H9 (cell line): ENCODE data around the gene IPO9. TPM values are rescaled to one million over a fixed set of nuclear protein-coding genes. Genes with fewer than 3 reads are reported as not detected.

ENCODE experiments used
- DNase-seq: peaks from one replicate; pipeline ENCODE4 v3.0.0-alpha.2; 2017
- H2AFZ ChIP-seq: one replicate; pipeline ENCODE4 v1.6.1; 2013; ENCODE audit warnings: mild to moderate bottlenecking, low read length, control low read depth, moderate library complexity
- H2AK5ac ChIP-seq: 2 replicates; pipeline ENCODE4 v1.6.1; 2013; ENCODE audit warnings: low read length, control low read depth, mixed read lengths; ENCODE audit not compliant: insufficient read length
- H2BK120ac ChIP-seq: one replicate; pipeline ENCODE4 v1.6.1; 2013; ENCODE audit warnings: low read depth, mild to moderate bottlenecking, low read length, control low read depth, inconsistent platforms; ENCODE audit not compliant: poor library complexity, severe bottlenecking
- H2BK12ac ChIP-seq: 2 replicates; pipeline ENCODE4 v1.6.1; 2013; ENCODE audit warnings: low read length, control low read depth, mixed read lengths, low read depth; ENCODE audit not compliant: insufficient read length
- H2BK15ac ChIP-seq: 2 replicates; pipeline ENCODE4 v1.6.1; 2013; ENCODE audit warnings: low read depth, low read length, control low read depth
- H2BK20ac ChIP-seq: one replicate; pipeline ENCODE4 v1.6.1; 2013; ENCODE audit warnings: low read depth, mild to moderate bottlenecking, low read length, control low read depth, inconsistent platforms; ENCODE audit not compliant: poor library complexity, severe bottlenecking
- H2BK5ac ChIP-seq: 2 replicates; pipeline ENCODE4 v1.6.1; 2013; ENCODE audit warnings: low read length, control low read depth, mixed read lengths; ENCODE audit not compliant: insufficient read length
- H3K14ac ChIP-seq: 2 replicates; pipeline ENCODE4 v1.6.1; 2013; ENCODE audit warnings: low read length, control low read depth; ENCODE audit not compliant: insufficient read depth
- H3K18ac ChIP-seq: 2 replicates; pipeline ENCODE4 v1.6.1; 2013; ENCODE audit warnings: low read depth, mild to moderate bottlenecking, mixed read lengths, low read length, control low read depth; ENCODE audit not compliant: insufficient read length
- H3K23ac ChIP-seq: 2 replicates; pipeline ENCODE4 v1.6.1; 2013; ENCODE audit warnings: low read length, control low read depth, mixed read lengths, low read depth; ENCODE audit not compliant: insufficient read length
- H3K23me2 ChIP-seq: 2 replicates; pipeline ENCODE4 v1.6.1; 2013; ENCODE audit warnings: low read depth, mild to moderate bottlenecking, mixed read lengths, low read length, control low read depth; ENCODE audit not compliant: insufficient read length, poor library complexity, severe bottlenecking
- H3K27ac ChIP-seq: 2 replicates; pipeline ENCODE4 v1.5.1; 2013; ENCODE audit warnings: low read length, control low read depth, mixed read lengths, low read depth; ENCODE audit not compliant: insufficient read length
- H3K27me3 ChIP-seq: 2 replicates; pipeline ENCODE4 v1.6.1; 2013; ENCODE audit warnings: low read length, control low read depth, inconsistent platforms; ENCODE audit not compliant: insufficient read depth
- H3K4ac ChIP-seq: 2 replicates; pipeline ENCODE4 v1.6.1; 2013; ENCODE audit warnings: low read depth, mild to moderate bottlenecking, control low read depth, inconsistent platforms, low read length, moderate library complexity
- H3K4me1 ChIP-seq: 2 replicates; pipeline ENCODE4 v1.6.1; 2013; ENCODE audit warnings: low read length, control low read depth, inconsistent platforms; ENCODE audit not compliant: insufficient read depth
- H3K4me2 ChIP-seq: 2 replicates; pipeline ENCODE4 v1.6.1; 2013; ENCODE audit warnings: low read length, control low read depth, mixed read lengths; ENCODE audit not compliant: insufficient read length, insufficient read depth
- H3K56ac ChIP-seq: 2 replicates; pipeline ENCODE4 v1.6.1; 2013; ENCODE audit warnings: low read depth, mild to moderate bottlenecking, mixed read lengths, low read length, control low read depth; ENCODE audit not compliant: insufficient read length
- H3K79me1 ChIP-seq: 2 replicates; pipeline ENCODE4 v1.6.1; 2013; ENCODE audit warnings: low read depth, mild to moderate bottlenecking, moderate library complexity, low read length, control low read depth, inconsistent platforms; ENCODE audit not compliant: insufficient read depth, poor library complexity, severe bottlenecking
- H3K79me2 ChIP-seq: 2 replicates; pipeline ENCODE4 v1.6.1; 2013; ENCODE audit warnings: low read length, control low read depth, inconsistent platforms; ENCODE audit not compliant: insufficient read depth
- H3K9ac ChIP-seq: 2 replicates; pipeline ENCODE4 v1.6.1; 2013; ENCODE audit warnings: low read length, control low read depth, mixed read lengths; ENCODE audit not compliant: insufficient read length; ENCODE audit errors: extremely low read depth
- H3K9me3 ChIP-seq: one replicate; pipeline ENCODE4 v1.6.1; 2013; ENCODE audit warnings: low read depth, low read length, inconsistent platforms; ENCODE audit not compliant: control insufficient read depth
- H3T11ph ChIP-seq: one replicate; pipeline ENCODE4 v1.6.1; 2013; ENCODE audit warnings: mild to moderate bottlenecking, low read length, control low read depth, inconsistent platforms
- H4K20me1 ChIP-seq: one replicate; pipeline ENCODE4 v1.6.1; 2013; ENCODE audit not compliant: control insufficient read depth, insufficient read length, insufficient read depth
- H4K5ac ChIP-seq: 2 replicates; pipeline ENCODE4 v1.6.1; 2013; ENCODE audit warnings: low read depth, mild to moderate bottlenecking, mixed read lengths, low read length, control low read depth; ENCODE audit not compliant: insufficient read length
- H4K8ac ChIP-seq: replicated peaks from 2 replicates; pipeline ENCODE4 v1.6.1; 2013; ENCODE audit warnings: low read length, control low read depth, mixed read lengths, low read depth; ENCODE audit not compliant: insufficient read length
- H4K91ac ChIP-seq: 2 replicates; pipeline ENCODE4 v1.6.1; 2013; ENCODE audit warnings: low read depth, mild to moderate bottlenecking, moderate library complexity, mixed read lengths, low read length, control low read depth; ENCODE audit not compliant: insufficient read length
- H3K27ac Mint-ChIP-seq, 3 experiments: 2 replicates in 2 of 3; 3 replicates in 1 of 3; pipeline ENCODE4 v1.8.0; 2020 to 2021; ENCODE audit warnings: mixed read lengths in 3 of 3, mild to moderate bottlenecking in 1 of 3, moderate library complexity in 1 of 3
- H3K27me3 Mint-ChIP-seq: 2 replicates; pipeline ENCODE4 v1.8.0; 2021; ENCODE audit warnings: low read depth, mild to moderate bottlenecking, moderate library complexity, mixed read lengths
- H3K36me3 Mint-ChIP-seq, 3 experiments: 2 replicates in 2 of 3; 3 replicates in 1 of 3; pipeline ENCODE4 v1.8.0; 2020 to 2021; ENCODE audit warnings: low read depth in 3 of 3, mixed read lengths in 3 of 3; ENCODE audit not compliant: insufficient read depth in 1 of 3
- H3K4me1 Mint-ChIP-seq, 2 experiments: 2 replicates each; pipeline ENCODE4 v1.8.0; 2020; ENCODE audit warnings: mixed read lengths in 2 of 2
- H3K4me3 Mint-ChIP-seq, 2 experiments: 2 replicates in 1 of 2; 3 replicates in 1 of 2; pipeline ENCODE4 v1.8.0; 2020 to 2021; ENCODE audit warnings: mild to moderate bottlenecking in 2 of 2, mixed read lengths in 2 of 2, moderate library complexity in 1 of 2
- H3K9me3 Mint-ChIP-seq, 2 experiments: 2 replicates in 1 of 2; 3 replicates in 1 of 2; pipeline ENCODE4 v1.8.0; 2020; ENCODE audit warnings: mild to moderate bottlenecking in 2 of 2, mixed read lengths in 2 of 2, moderate library complexity in 1 of 2
- WGBS: extraction: QIAGEN DNeasy Blood & Tissue Kit; methylation state at CpG from one replicate; pipeline ENCODE4 v1.1.7; 2013; ENCODE audit warnings: missing lambda C conversion rate, low lambda C conversion rate, mixed read lengths; ENCODE audit not compliant: insufficient read length; ENCODE audit errors: extremely low coverage; 5-methylcytosine and 5-hydroxymethylcytosine counted together
- total RNA-seq: library from RNA; stranded (reverse); gene quantifications from 2 replicates; pipeline ENCODE4 v1.2.1, GENCODE V29; 2021
- TF ChIP-seq, protein P1 (sequence below): fragments of 200-600 bp; sonication (generic); conservative IDR thresholded peaks from 3 replicates; pipeline ENCODE4 v1.8.0; 2021; ENCODE audit warnings: antibody characterized with exemption, mild to moderate bottlenecking

Gene IPO9
- total RNA-seq, 1 experiment from 2014 or later, result 104 TPM

DNA sequence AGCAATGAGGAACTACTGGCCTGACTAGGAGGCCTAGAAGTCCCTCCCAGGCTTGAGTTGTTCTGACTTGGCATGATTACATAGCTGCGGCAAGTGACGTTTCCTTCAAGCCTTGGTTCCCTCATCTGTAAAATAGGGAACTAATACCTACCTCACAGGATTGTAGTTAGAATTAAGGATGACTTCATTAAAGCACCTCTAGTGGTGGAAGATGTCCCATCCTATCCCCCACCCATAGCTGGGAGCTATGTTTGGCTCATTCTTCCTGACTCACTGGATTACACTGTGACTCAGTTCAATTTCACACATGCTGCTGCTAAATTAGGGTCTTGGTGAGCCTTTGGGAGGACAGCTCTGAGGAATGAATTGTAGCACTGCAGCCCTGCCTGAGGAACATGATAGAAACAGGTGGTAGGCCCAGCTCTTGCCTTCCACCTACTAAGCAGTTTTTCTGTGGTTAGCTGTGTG lies 53.7 kb downstream of the IPO9 start:
- no peak overlapping the region for H2BK5ac ChIP-seq
- no peaks in the 10 kb centered on the region for H3K79me1 ChIP-seq
- no peak overlapping the region for H3K9ac ChIP-seq
- H3K79me2 ChIP-seq, result no peaks in the 10 kb centered on the region
- Mint-ChIP-seq H3K4me1 (peaks cover 28 to 30% of the 10 kb centered on the region in 2 experiments), H3K27me3 (peaks cover 2% of the 10 kb centered on the region; the same call in 1 of the 2 replicates), H3K9me3 (no peaks in the 10 kb centered on the region), H3K4me3 (no peak overlapping the region), H3K27ac (no peak overlapping the region), H3K36me3 (peaks cover 0 to 12% (median 0%) of the 10 kb centered on the region in 3 experiments; a peak in 2 of 7 replicates)
- H2BK12ac ChIP-seq, result no peak overlapping the region
- DNase-seq, result no peak
- TF ChIP-seq, protein P1, sequence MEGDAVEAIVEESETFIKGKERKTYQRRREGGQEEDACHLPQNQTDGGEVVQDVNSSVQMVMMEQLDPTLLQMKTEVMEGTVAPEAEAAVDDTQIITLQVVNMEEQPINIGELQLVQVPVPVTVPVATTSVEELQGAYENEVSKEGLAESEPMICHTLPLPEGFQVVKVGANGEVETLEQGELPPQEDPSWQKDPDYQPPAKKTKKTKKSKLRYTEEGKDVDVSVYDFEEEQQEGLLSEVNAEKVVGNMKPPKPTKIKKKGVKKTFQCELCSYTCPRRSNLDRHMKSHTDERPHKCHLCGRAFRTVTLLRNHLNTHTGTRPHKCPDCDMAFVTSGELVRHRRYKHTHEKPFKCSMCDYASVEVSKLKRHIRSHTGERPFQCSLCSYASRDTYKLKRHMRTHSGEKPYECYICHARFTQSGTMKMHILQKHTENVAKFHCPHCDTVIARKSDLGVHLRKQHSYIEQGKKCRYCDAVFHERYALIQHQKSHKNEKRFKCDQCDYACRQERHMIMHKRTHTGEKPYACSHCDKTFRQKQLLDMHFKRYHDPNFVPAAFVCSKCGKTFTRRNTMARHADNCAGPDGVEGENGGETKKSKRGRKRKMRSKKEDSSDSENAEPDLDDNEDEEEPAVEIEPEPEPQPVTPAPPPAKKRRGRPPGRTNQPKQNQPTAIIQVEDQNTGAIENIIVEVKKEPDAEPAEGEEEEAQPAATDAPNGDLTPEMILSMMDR, result peak; percentile 34; the same call in 2 of the 3 replicates
- H3K4me2 ChIP-seq, result no peak overlapping the region
- no peak overlapping the region for H3K23ac ChIP-seq
- H4K20me1 ChIP-seq, result no peaks in the 10 kb centered on the region
- no peak overlapping the region for H2BK15ac ChIP-seq
- H3K4me1 ChIP-seq, result peaks cover 2% of the 10 kb centered on the region; the same call in 1 of the 2 replicates
- no peaks in the 10 kb centered on the region for H3K9me3 ChIP-seq
- no peak overlapping the region for H4K91ac ChIP-seq
- H3K56ac ChIP-seq, result no peak overlapping the region
- H3K18ac ChIP-seq, result no peak overlapping the region
- no CpG with 5 or more reads among the region's 2 CpGs for WGBS
- no peak overlapping the region for H4K5ac ChIP-seq
- H3K14ac ChIP-seq, result no peak overlapping the region
- no peak overlapping the region for H3K27ac ChIP-seq
- no peak overlapping the region for H2AK5ac ChIP-seq
- H2BK120ac ChIP-seq, result no peak overlapping the region
- H3K27me3 ChIP-seq, result no peaks in the 10 kb centered on the region
- no peaks in the 10 kb centered on the region for H3K23me2 ChIP-seq
- H3K4ac ChIP-seq, result no peak overlapping the region
- H4K8ac ChIP-seq, result no peak overlapping the region
- H2AFZ ChIP-seq, result no peak overlapping the region
- no peak overlapping the region for H2BK20ac ChIP-seq
- H3T11ph ChIP-seq, result no peak overlapping the region
